RPMI7951 (cell line): ENCODE results near the gene HK2. TPM values are rescaled to one million over a fixed set of nuclear protein-coding genes. Genes with fewer than 3 reads are reported as not detected.
A peak's percentile ranks its signal among the peaks of the same experiment; 100 is the strongest.
"Not testable (repeated sequence)": the region's sequence is repeated elsewhere in the genome, so short reads cannot be mapped to it uniquely, and the experiment has no call there.

Experiments
- DNase-seq: peaks from one replicate; pipeline ENCODE4 v3.0.0-alpha.2; 2012; ENCODE audit warnings: low read depth
- total RNA-seq: library from RNA; depleted of rRNA; stranded (reverse); fragments of >200 nt; shearing (Covaris generic); gene quantifications from 2 replicates; pipeline ENCODE4 v1.2.3, GENCODE V29; 2014

HK2 gene
- total RNA-seq, 1 experiment from 2014 or later = 16.5 TPM

DNA sequence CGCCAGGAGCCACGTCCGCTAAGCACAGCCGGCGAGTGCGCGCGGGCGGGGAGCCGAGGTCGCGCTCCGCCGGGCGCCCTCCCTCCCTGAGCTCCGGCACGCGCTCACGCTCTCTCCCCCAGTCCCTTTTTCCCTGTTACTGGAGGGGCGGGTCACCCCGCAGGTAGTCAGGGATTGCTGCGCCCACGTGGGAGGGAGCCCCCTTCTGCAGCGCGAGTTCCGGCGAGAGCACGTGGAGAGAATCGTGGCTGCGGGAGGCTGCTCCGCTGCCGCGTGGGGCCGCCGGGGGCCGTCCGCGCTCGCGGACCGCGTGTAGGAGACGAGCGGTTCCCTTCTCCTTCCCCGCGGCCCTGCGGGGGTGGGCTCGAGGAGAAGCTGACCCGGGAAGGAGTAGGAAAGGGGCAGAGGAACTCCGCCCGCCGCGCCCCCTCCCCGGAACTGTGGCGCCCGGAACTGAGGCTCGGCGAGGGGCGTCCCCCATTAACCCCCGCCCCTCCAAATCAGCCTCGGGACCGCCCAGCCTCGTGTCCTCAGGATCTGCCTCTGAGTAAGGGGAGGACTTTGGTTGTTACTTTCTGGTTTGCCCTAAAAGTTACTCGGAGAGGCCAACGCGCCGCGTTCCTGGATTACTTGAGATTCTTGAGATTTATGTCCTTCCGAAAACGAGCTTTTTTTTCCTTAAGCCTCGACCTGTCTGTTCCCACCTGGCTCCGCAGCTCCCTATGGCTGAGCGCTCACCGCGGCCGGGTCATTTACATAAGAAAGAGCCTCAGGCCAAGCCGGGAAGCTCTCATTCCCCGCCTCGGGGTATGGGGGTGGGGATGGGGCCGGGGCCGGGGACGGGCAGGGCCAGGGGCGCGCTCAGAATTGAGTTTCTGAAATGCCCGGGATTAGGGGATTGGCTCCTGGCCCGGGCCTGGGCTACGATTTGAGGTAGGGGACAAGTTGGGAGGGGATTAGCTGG is 1.1 kb downstream of the HK2 start:
- peak; percentile 55 for DNase-seq

DNA sequence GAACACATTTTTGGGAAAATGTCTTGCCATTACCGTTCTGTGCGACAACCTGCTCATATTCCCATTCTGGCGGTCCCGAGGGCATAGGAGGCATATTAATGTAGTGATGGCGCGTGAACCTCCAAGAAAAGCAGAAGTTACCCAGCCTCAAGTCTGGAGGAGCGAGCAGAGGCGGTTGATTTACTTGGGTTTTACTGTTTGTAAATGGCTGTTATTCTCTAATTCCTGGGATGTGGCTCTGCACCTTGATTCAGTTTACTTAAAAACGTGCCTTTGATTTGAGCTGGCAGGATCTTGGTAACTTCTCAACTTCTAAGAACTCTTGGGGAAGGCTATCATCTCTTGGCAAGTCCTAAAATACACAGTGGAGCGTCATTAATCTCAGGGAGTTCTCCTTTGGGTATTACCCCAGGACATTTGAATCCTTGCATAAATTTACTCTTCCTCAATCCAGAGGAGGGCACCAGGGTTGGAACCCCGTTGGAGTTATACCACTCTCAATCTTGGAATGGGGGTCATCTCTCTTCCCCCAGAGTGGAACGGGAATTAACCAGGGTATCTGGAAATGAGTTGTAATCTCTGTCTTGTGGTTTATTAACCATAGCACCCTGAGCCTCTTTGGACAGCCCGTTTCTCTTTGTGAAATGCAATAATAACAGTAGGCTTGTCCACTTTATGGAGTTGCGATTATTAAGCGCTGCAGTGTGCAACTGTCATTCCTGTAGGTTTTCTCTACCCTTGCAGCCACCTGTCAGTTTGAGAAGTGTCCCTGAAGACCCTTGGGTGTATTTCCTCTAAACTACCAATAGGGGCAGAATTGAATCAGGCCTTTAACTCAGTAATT is 2.1 kb downstream of the HK2 start:
- peak; percentile 52 for DNase-seq

DNA sequence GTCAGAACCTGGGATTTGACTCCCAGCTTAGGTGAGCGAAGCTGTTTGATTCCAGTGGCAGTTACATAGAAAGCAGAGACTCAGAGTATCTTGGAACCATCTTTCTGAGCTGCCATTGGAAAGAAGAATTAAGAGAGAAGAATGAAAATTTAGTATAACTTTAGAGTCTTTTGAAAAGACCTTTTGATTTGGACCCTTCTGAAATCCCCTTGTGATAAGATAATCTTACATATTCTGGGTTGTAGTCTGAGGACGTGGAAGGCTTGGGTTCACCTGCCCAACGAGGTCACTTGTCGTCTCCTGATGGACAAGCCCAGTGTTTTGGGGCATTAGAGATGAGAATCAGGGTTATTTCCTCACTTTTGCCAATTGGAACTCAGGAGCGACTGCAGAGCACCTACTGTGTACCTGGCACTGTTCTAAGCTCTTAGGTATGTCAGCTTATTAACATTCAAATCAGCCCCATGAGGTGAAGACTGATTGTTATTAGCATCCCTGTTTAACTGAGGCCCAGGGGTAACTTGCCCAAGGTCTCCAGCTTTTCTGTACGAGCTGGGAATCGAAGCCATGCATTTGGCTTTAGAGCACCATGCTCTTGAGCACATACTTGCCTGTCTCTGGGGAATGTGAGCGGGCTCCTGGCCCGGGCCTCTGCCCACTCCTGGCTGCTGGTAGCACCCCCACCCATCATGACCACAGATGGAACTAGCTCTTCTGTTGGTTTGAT is 2.9 kb downstream of the HK2 start:
- DNase-seq = no peak

DNA sequence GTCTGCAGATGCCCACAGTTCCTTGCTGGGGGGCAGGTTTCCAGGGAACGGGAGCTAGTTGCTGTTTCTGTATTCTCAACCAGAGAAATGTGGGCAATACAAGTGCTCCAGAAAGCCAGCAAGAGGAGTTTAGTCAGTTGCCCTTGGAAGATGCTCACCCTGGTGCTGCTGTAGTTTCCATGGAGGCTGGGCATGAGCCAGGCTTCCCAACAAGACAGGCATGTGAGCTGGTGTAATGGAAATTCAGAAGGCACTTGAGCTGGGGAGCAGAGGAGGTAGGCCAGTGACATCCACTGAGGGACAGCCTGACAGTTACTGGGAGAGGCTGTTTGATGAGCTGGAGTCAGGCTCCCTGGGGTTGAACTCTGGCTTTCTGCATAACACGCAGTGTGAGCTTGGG is 7.7 kb downstream of the HK2 start:
- no peak for DNase-seq

DNA sequence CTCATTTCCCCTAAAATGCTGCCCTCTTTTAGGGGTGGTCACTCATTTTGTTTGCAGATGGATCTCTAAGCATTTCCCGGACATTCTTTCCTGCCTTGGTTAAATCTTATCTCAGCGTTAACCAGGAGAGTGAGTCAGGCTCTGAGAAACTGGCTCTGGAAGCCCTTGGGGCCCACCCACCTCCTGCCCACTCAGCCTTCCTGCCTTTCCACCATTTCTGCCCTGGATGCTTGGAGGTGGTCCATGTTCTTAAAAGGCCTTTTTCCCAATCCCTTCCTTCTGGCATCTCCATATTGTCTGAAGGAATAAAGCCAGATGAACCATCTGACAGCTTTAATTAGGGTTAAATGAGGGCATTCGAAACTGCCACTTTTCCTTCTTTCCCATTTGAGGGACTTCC is 9.5 kb downstream of the HK2 start:
- peak; percentile 86 for DNase-seq

DNA sequence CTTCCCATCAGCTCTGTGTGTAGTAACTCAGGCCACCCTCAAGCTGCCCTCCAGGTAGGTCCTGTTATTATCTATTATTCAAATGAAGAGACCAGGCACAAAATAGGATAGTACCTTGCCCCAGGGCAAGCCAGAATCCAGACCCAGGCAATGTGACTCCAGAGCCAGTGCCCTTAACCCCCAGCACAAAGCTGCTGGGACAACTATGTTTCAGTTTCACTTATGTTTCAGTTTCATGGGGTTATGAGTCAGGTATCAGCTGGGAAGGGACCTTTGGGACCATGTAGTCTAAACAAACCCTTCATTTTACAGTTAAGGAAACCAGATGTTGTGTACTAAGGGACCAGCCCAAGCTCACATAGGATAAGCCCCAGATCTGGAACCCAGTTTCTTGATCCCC is 10.0 kb downstream of the HK2 start:
- peak; percentile 92 for DNase-seq

DNA sequence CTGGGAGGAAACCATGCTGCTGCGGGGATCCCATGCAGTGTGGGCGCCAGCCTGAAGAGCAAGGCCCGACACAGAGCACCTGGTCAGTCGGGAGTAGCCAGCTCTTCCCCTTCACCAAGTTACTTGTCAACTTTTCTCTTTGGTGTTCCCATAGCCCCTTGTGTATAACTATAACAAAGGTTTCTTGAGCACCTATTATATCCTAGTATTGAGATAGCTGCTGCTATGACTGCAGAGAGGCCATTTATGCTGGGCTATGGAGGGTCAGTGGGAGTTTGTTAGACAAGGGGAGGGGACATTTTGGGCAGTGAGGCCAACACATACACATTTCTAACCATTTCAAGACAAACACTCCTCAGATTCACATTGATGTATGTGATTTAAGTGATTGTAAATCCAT is 10.8 kb downstream of the HK2 start:
- DNase-seq = no peak

DNA sequence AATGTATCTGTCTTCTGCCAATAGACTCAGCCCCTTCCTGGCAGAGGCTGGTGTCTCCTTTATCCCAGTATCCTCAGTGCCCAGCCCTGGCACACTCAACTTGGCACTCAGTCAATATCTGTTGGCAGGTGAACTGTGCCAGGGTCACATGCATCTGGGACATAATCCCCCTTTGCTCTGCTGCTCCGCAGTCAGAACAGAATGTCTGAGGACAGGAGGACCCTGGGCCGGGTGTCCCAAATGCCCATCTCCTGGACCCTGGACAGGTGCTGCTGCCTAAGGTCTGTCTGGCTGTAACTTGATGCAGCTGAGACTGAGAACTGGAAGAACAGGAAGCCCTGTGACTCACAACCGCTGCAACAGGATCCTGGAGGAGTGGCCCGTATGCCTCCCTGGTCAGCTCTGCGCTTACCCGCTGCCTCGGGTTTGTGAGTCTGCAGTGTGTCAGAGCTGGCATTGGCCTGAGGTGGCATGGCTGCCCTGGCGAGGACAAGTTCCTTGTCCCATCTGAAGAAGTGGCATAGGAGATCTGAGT is 11.4 kb downstream of the HK2 start:
- peak; percentile 93 for DNase-seq

DNA sequence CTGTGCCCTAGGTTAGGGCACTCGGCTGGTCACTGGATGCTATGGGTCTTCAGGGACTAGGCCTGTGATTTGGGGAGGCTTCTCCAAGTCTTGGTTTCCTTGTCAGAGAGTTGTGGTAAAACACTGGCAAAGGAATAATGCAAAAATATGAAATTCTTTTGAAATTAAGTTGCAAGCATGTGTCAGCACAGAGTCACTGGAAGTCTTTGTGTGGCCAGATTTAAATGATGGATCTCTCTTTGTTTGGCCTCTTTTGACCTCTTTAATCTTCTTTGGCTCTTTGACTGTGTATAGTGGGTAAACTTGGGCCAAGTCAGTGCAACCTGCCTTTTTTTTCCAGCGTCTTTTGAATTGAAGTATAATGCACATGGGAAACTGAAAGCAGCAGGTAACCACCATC is 12.1 kb downstream of the HK2 start:
- no peak for DNase-seq

GRCh38 chr2:74846481-74846880 is 12.6 kb downstream of the HK2 start:
- DNase-seq = no peak

DNA sequence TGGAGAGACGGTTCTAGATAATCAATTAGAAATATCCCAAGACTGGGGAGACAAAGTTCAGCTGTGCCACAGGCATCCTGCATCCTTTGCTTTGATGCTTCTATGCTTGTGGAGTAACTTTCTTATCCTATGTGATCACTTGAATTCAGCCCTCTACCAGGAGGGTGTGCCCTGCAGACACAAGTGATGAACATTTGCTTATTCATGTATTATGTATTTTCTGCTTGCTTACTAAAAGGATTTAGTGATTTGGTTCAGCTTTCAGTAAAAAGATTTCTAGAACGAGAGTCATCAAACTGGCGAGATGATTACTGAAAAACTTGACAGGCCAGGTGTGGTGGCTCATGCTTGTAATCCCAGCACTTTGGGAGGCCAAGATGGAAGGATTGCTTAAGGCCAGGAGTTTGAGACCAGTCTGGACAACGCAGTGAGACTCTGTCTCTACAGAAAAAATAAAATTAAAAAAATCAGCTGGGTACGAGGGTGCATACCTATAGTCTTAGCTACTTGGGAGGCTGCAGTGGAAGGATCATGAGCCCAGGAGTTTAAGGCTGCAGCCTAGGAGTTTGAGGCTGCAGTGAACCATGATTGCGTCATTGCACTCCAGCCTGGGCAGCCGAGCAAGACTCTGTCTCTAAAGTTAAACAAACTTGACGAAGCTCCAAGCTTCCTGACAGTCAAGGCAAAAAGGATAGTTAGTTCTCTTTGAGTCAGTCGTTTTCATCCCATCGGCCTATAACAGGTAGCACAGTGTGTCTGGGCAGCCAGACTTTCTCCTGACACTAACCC is 13.3 kb downstream of the HK2 start:
- DNase-seq = no peak

- DNase-seq = peak; percentile 40
These were observed 15.4 kb downstream of the HK2 start for GRCh38 chr2:74849228-74849892.

GRCh38 chr2:74850496-74851190 is 16.7 kb downstream of the HK2 start:
- no peak for DNase-seq

DNA sequence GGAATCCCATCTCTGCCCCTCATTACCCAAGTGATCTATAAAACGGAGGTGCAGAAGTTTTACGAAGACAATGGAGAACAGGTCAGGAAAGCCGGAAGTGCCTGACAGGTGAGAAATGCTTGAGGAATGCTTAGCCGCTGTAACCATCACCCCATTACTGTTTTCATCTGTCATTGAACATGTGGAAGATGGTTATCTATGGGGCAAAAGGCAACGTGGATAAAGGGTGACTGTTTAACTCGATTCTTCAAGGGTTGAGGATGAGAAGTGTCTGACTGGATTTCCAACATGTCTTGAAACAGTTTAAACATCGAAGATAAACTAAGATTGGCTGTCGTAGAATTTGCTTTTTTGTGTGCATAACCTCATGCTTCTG is 17.3 kb downstream of the HK2 start:
- DNase-seq = no peak

DNA sequence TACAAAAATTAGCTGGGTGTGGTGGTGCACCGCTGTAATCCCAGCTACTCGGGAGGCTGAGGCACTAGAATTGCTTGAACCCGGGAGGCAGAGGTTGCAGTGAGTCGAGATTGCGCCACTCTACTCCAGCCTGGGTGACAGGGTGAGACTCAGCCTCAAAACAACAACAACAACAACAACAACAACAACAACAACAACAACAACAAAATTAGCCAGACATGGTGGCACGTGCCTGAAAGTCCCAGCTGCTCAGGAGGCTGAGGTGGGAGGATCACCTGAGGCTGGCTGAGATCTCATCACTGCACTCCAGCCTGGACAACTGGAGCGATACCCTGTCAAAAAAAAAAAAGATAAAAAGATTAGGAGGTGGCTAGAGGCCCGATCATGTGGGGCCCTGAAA is 19.4 kb downstream of the HK2 start:
- not testable (repeated sequence) for DNase-seq

DNA sequence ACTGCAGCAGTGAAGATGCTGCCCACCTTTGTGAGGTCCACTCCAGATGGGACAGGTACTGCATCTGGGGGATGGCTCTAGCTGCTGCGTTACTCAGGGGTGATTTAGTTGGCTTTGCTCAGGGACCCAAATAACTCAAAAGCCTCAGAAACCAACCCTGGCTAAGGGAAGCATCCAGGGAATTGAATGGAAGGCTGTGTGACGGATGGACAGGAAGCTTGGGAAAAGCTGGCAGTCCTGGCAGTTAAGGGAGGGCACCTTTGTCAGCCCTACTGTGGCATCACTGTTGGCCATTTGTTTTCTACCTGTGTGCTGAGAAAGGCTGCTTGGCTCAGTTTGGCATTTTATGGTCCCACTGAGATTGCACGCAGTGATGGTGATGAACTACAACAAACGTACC is 20.5 kb downstream of the HK2 start:
- no peak for DNase-seq

GRCh38 chr2:74855114-74855707 is 21.3 kb downstream of the HK2 start:
- DNase-seq = not testable (repeated sequence)

GRCh38 chr2:74856004-74856578 is 22.2 kb downstream of the HK2 start:
- DNase-seq = no peak

GRCh38 chr2:74856599-74856998 is 22.7 kb downstream of the HK2 start:
- DNase-seq = no peak
